Thyroid gland (tissue), 4 donors: ENCODE measurements around the gene MRPS14.

ENCODE experiments used
- CTCF ChIP-seq, 6 experiments: fragments of 200-600 bp in 3 of 6; fragments of 450-650 bp in 3 of 6; sonication (generic) in 3 of 6; IDR thresholded peaks; one replicate each; pipeline ENCODE4 v1.5.1; 2016 to 2019; ENCODE audit warnings: antibody characterized with exemption in 6 of 6, mild to moderate bottlenecking in 2 of 6, inconsistent platforms in 1 of 6, moderate library complexity in 1 of 6
- POLR2A ChIP-seq, 2 donors: fragments of 450-650 bp; IDR thresholded peaks; one replicate each; pipeline ENCODE4 v1.6.1; 2017; ENCODE audit warnings: antibody characterized with exemption in 2 of 2, mild to moderate bottlenecking in 2 of 2, moderate library complexity in 1 of 2

- TF ChIP-seq CTCF (IDR thresholded peaks at IDR 0.05) (no peak), POLR2A (IDR thresholded peaks at IDR 0.05) (peak; percentile 48 to 64)
Measured at GRCh38 chr1:174999936-175000696, 23.1 kb downstream of the MRPS14 start, which contains the start of gene CACYBP.
